GM12878 (cell line): ENCODE measurements around the gene SFSWAP. TPM values are rescaled to one million over a fixed set of nuclear protein-coding genes. Genes with fewer than 3 reads are reported as not detected.

Experiments used
- ATAC-seq: fragments of 200-7000 bp; cut with Tn5 transposase; 3 replicates; pipeline ENCODE4 v1.9.1; 2020; ENCODE audit warnings: mild to moderate bottlenecking, moderate library complexity
- BruUV-seq: library from RNA; stranded (reverse); fragments of 400-500 nt; replicated peaks from 2 replicates; lab custom pipeline; 2021; lab: Mats Ljungman, UMichigan
- CTCF ChIA-PET: fragments of 300-600 bp; sonication (Branson Sonifier 250); formaldehyde crosslinking; extraction: SDS; loops from one replicate; lab custom pipeline; 2021; ENCODE audit warnings: inconsistent platforms; lab: Yijun Ruan, JAX
- POLR2A ChIA-PET: fragments of 350-600 bp; formaldehyde crosslinking; extraction: SDS; loops from one replicate; lab custom pipeline; 2021; ENCODE audit warnings: inconsistent platforms; lab: Charles Lee
- RAD21 ChIA-PET: fragments of 300-600 bp; sonication (Branson Sonifier 250); formaldehyde crosslinking; loops from one replicate; lab custom pipeline; 2023; ENCODE audit warnings: antibody characterized with exemption; ENCODE audit not compliant: unreplicated experiment; lab: Charles Lee
- SMC1A ChIA-PET: fragments of 300-600 bp; sonication (Branson Sonifier 250); formaldehyde crosslinking; loops from one replicate; lab custom pipeline; 2023; ENCODE audit not compliant: unreplicated experiment, uncharacterized antibody; lab: Charles Lee
- DNase-seq: peaks from one replicate; pipeline ENCODE4 v3.0.0-alpha.2; 2011; ENCODE audit warnings: low read depth, low spot score
- FAIRE-seq: peaks from 3 replicates; lab custom pipeline; 2011; peaks lifted over from hg19 to GRCh38; lab: Jason Lieb, UNC
- H2AFZ ChIP-seq: 2 replicates; pipeline ENCODE4 v1.6.0; 2011; ENCODE audit warnings: low read depth, low read length, control low read depth; ENCODE audit not compliant: control insufficient read depth
- H3K27ac ChIP-seq: 2 replicates; pipeline ENCODE4 v1.5.1; 2011; ENCODE audit warnings: control low read depth; ENCODE audit not compliant: control insufficient read depth, insufficient read depth
- H3K27me3 ChIP-seq, 2 experiments: replicated peaks in 1 of 2; 2 replicates each; pipeline versions ENCODE4 v1.6.0 to v1.6.1; 2011; ENCODE audit warnings: low read length in 1 of 2; ENCODE audit not compliant: control insufficient read depth in 2 of 2, insufficient read depth in 2 of 2
- H3K36me3 ChIP-seq, 2 experiments: 2 replicates each; pipeline ENCODE4 v1.5.1; 2011; ENCODE audit warnings: low read length in 1 of 2; ENCODE audit not compliant: control insufficient read depth in 2 of 2, insufficient read depth in 2 of 2
- H3K4me1 ChIP-seq: 2 replicates; pipeline ENCODE4 v1.6.1; 2011; ENCODE audit warnings: mild to moderate bottlenecking, low read length, moderate library complexity, mixed read lengths; ENCODE audit not compliant: control insufficient read depth, insufficient read depth
- H3K4me2 ChIP-seq: 2 replicates; pipeline ENCODE4 v1.6.0; 2011; ENCODE audit warnings: control low read depth; ENCODE audit not compliant: control insufficient read depth, insufficient read depth
- H3K4me3 ChIP-seq: fragments of 200-600 bp; sonication (generic); 2 replicates; pipeline ENCODE4 v1.5.1; 2016
- H3K79me2 ChIP-seq: 2 replicates; pipeline ENCODE4 v1.6.0; 2011; ENCODE audit warnings: low read length; ENCODE audit not compliant: control insufficient read depth, insufficient read depth
- H3K9ac ChIP-seq: 2 replicates; pipeline ENCODE4 v1.8.0; 2011; ENCODE audit warnings: low read length, control low read depth, mixed read lengths; ENCODE audit not compliant: control insufficient read depth, insufficient read depth
- H3K9me3 ChIP-seq: replicated peaks from 3 replicates; pipeline ENCODE4 v1.5.1; 2011; ENCODE audit warnings: mild to moderate bottlenecking, low read length; ENCODE audit not compliant: control insufficient read depth, insufficient read depth
- H4K20me1 ChIP-seq: 2 replicates; pipeline ENCODE4 v1.6.0; 2011; ENCODE audit not compliant: control insufficient read depth, insufficient read depth
- ASH2L ChIP-seq: fragments of 300-600, 200-600 bp; sonication (generic); IDR thresholded peaks from 2 replicates; pipeline ENCODE4 v1.6.1; 2017; ENCODE audit warnings: low read depth, mild to moderate bottlenecking, borderline replicate concordance
- BMI1 ChIP-seq: fragments of 450-650 bp; IDR thresholded peaks from 2 replicates; pipeline ENCODE4 v1.6.1; 2016; ENCODE audit warnings: mild to moderate bottlenecking, moderate library complexity, borderline replicate concordance
- CHD4 ChIP-seq: fragments of 200-600 bp; sonication (generic); IDR thresholded peaks from 2 replicates; pipeline ENCODE4 v1.6.1; 2016; ENCODE audit warnings: mild to moderate bottlenecking
- FOXM1 ChIP-seq: IDR thresholded peaks from 2 replicates; pipeline ENCODE4 v1.6.1; 2012; ENCODE audit warnings: low read depth, mild to moderate bottlenecking, inconsistent platforms, low read length, moderate library complexity
- HDGF ChIP-seq: fragments of 450-650 bp; IDR thresholded peaks from 2 replicates; pipeline ENCODE4 v1.6.1; 2016; ENCODE audit warnings: antibody characterized with exemption
- HSF1 ChIP-seq: fragments of 150-350 bp; IDR thresholded peaks from 2 replicates; pipeline ENCODE4 v1.6.1; 2014; ENCODE audit warnings: mild to moderate bottlenecking, low read depth, low read length
- IKZF2 ChIP-seq, 2 experiments: fragments of 450-650 bp; IDR thresholded peaks; 2 replicates each; pipeline ENCODE4 v1.6.1; 2017; ENCODE audit warnings: mild to moderate bottlenecking in 2 of 2, moderate library complexity in 2 of 2
- IRF4 ChIP-seq: IDR thresholded peaks from 2 replicates; pipeline ENCODE4 v1.6.1; 2011; ENCODE audit warnings: low read depth, low read length
- KAT2A ChIP-seq: conservative IDR thresholded peaks from 2 replicates; pipeline ENCODE4 v1.6.1; 2011; ENCODE audit warnings: low read depth, low read length; ENCODE audit not compliant: control insufficient read depth
- NR2C1 ChIP-seq: fragments of 450-650 bp; IDR thresholded peaks from 2 replicates; pipeline ENCODE4 v1.6.1; 2017; ENCODE audit warnings: antibody characterized with exemption, mild to moderate bottlenecking, moderate library complexity
- PAX8 ChIP-seq: fragments of 450-650 bp; IDR thresholded peaks from 2 replicates; pipeline ENCODE4 v1.6.1; 2017; ENCODE audit warnings: mild to moderate bottlenecking, moderate library complexity
- RAD21 ChIP-seq: IDR thresholded peaks from 2 replicates; pipeline ENCODE4 v1.6.1; 2011; ENCODE audit warnings: mild to moderate bottlenecking, low read depth, low read length, moderate library complexity; ENCODE audit not compliant: insufficient read depth
- SMC3 ChIP-seq: IDR thresholded peaks from 2 replicates; pipeline ENCODE4 v1.6.1; 2011; ENCODE audit warnings: low read length, improper control_type of control experiment, borderline replicate concordance
- SUZ12 ChIP-seq: fragments of 200-600 bp; sonication (generic); IDR thresholded peaks from one replicate; pipeline ENCODE4 v1.6.1; 2018; ENCODE audit warnings: antibody characterized with exemption, mild to moderate bottlenecking; ENCODE audit not compliant: unreplicated experiment
- ZNF274 ChIP-seq: IDR thresholded peaks from one replicate; pipeline ENCODE4 v1.8.0; 2011; ENCODE audit not compliant: insufficient read length, insufficient read depth
- ZNF592 ChIP-seq: fragments of 450-650 bp; IDR thresholded peaks from 2 replicates; pipeline ENCODE4 v1.6.1; 2017; ENCODE audit warnings: mild to moderate bottlenecking, moderate library complexity
- ZNF622 ChIP-seq: fragments of 450-650 bp; IDR thresholded peaks from 2 replicates; pipeline ENCODE4 v1.6.1; 2017; ENCODE audit warnings: mild to moderate bottlenecking, inconsistent platforms
- WGBS: methylation state at CpG from one replicate; pipeline ENCODE4 v1.1.6; 2016; ENCODE audit warnings: low lambda C conversion rate; ENCODE audit not compliant: insufficient replicate concordance, insufficient coverage; ENCODE audit errors: missing lambda C conversion rate; 5-methylcytosine and 5-hydroxymethylcytosine counted together
- in situ Hi-C: fragments of 300-500 bp; cut with MboI; formaldehyde crosslinking; loops from 9 replicates; pipeline ENCODE4 v1.14.3; 2018; ENCODE audit warnings: mixed read lengths
- intact Hi-C: fragments of 100-400 bp; cut with micrococcal nuclease; formaldehyde crosslinking; loops from one replicate; pipeline ENCODE4 v1.14.2; 2022; ENCODE audit not compliant: unreplicated experiment
- polyA plus RNA-seq, 11 experiments: library from polyadenylated mRNA; depleted of rRNA in 4 of 11; unstranded in 6 of 11; stranded (reverse) in 5 of 11; fragments of >200 nt; fragmentation: Nextera tagmentation in 4 of 11; fragmentation: Illumina TruSeq in 1 of 11; extraction: Ambion mirVana in 4 of 11; extraction: Trizol in 1 of 11; gene quantifications; 1 replicate in 1 of 11; 2 replicates in 10 of 11; pipeline versions ENCODE4 v1.2.1 to v1.2.3, GENCODE V29; 2011 to 2016; ENCODE audit warnings: inconsistent platforms in 2 of 11, missing spikeins in 2 of 11, low read depth in 1 of 11
- total RNA-seq, 4 experiments: library from RNA; depleted of rRNA in 3 of 4; stranded (reverse); fragments of >200 nt in 3 of 4; fragmentation: Illumina TruSeq in 1 of 4; extraction: Trizol in 1 of 4; gene quantifications; 2 replicates each; pipeline versions ENCODE4 v1.2.1 to v1.2.3, GENCODE V29; 2013 to 2021

Gene SFSWAP
- total and polyA plus RNA-seq, 10 of the 15 experiments (the other 5 are each of a cell fraction or from before 2014, with no cell fraction given) = 1.8 to 48.6 (median 25.0) TPM

DNA sequence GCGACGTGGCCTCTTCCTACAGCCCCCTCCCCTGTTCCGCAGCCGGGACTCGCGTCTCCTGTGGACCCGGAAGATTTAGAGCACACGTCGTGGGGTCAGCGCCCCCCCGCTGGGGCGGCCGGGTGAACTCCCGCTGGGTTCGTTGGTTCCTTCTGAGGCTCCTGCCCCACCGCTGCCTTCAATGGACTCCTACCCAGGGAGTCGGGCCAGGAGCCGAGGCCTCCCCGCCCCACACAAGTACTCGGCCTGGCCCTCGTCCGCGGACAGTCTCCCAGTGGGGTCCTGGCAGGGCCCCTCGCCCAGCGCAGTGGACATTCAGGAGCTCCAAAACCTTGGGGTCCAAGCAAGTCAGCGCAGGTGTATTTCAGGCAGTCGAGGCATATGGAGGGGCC lies 118.5 kb downstream of the SFSWAP start:
- H3K9me3 ChIP-seq = no peaks in the 10 kb centered on the region
- peak overlapping the region; percentile 33; the same call in 1 of the 2 replicates for H3K4me2 ChIP-seq
- no peak overlapping the region; the same call in 1 of the 2 replicates for H3K4me3 ChIP-seq
- H3K79me2 ChIP-seq = no peaks in the 10 kb centered on the region
- H3K4me1 ChIP-seq = no peaks in the 10 kb centered on the region
- 25% methylated on average over 27 of the region's 27 CpGs for WGBS
- FAIRE-seq = no peak
- no TSS peak for BruUV-seq
- no peaks in the 10 kb centered on the region for H4K20me1 ChIP-seq
- POLR2A ChIA-PET = no interaction called here
- no peak for TF ChIP-seq FOXM1
- no peak for TF ChIP-seq SUZ12
- no peak for TF ChIP-seq SMC3
- no peak for TF ChIP-seq CHD4
- TF ChIP-seq NR2C1 = no peak
- no peak for TF ChIP-seq HDGF
- no peak for TF ChIP-seq PAX8
- TF ChIP-seq IRF4 = no peak
- no peak for TF ChIP-seq ZNF274
- no peak for TF ChIP-seq IKZF2 (IDR thresholded peaks at IDR 0.05)
- TF ChIP-seq ASH2L = no peak
- no peak for TF ChIP-seq ZNF592
- TF ChIP-seq KAT2A = no peak
- no peak for TF ChIP-seq ZNF622
- TF ChIP-seq BMI1 = no peak
- TF ChIP-seq HSF1 = no peak
- no peak for TF ChIP-seq RAD21
- no peak overlapping the region for H3K27ac ChIP-seq
- H3K9ac ChIP-seq = no peak overlapping the region
- DNase-seq = no peak
- in situ Hi-C loops (loop anchor here (10.0 kb wide), 1 partner anchor 725 kb away; no protein-coding TSS in a partner anchor), intact Hi-C loops (no loop called here)
- H2AFZ ChIP-seq = no peak overlapping the region
- CTCF ChIA-PET = no interaction called here
- H3K36me3 ChIP-seq = no peaks in the 10 kb centered on the region
- ATAC-seq = peak; percentile 3; the same call in 1 of the 3 replicates
- SMC1A ChIA-PET = no interaction called here
- RAD21 ChIA-PET = no interaction called here
- peaks cover 7 to 9% of the 10 kb centered on the region in 2 experiments for H3K27me3 ChIP-seq
